HuH-7 (cell line): ENCODE measurements around the gene MMGT1.

Experiments
- DNase-seq: peaks from one replicate; pipeline ENCODE4 v3.0.0; 2011; ENCODE audit warnings: low spot score

Gene MMGT1

DNA sequence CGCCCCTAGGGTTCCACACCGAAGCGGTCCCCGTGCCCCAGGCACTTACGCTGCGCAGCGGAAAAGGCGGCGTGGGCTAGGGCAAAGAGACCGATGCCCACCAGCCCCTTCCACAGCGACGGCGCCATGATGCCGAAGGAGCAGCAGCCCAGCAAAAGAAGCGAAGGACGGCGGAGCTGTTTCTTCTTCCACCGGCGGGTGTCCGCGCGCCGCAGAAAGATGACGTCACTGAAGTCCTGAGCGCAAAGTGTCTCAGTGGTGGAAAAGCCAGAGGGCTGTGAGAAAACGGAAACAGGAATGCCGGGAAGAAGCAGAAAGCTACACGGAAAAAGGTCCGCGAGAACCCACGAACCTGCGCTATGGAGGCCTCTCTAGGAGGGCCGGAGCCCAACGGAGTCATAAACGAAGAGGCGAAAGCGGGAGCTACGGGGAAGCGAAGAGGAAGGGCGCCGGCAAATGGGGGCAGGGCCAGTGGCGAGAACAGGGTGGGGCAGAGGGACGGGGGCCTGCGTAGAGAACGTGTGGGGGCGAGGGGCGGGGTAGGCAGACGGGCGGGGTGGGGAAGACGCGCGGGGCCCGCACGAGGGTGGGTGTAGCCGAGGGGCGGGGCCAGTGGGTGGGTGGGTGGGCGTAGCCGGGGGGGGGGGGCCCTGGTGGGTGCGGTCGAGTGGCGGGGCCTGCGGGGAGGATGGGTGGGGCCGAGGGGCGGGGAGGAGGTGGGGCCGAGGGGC is at the start of gene MMGT1:
Gene MMGT1, minus strand, starts transcription at position 441 of the 731 bp plus-strand sequence. Its CDS starts 313 bp downstream, at position 128.
- DNase-seq, result peak; percentile 67

DNA sequence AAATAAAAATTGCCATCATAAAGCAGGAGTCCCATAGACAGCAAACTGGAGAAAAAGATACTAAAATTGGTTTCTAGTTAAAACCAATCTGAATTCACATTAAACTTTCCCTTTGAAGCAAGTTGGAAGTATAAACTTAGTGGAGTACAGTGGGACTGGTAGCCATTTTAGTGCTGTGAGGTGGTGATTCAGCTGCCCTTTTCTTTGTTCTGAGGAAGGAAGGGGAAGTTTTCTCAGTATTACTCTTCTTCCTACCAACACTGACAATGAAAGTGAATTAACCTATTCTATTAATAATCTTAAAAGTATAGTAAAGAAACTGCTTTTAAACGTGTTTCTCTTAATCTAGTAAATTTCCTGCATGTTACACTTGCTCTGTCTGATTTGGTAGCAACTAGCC is 48.1 kb upstream of the MMGT1 start:
- no peak for DNase-seq

DNA sequence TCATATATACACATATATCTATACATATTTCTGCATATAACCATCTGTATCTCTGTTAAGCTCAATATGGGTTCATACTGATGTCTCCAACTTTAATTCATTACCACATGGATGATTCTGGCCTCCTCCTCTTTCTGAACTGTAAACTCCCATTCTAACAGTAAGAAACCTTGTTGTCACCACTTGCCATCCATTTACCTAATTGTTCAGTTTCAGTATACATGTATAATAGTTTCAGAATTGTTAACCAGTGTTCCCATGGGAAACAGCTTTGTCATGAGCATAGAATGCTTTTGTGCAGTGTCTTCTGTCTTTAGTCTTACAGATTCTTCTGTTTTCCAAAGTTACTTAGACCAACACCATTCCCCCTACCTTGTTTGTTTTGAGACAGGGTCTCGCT is 47.4 kb upstream of the MMGT1 start:
- no peak for DNase-seq

DNA sequence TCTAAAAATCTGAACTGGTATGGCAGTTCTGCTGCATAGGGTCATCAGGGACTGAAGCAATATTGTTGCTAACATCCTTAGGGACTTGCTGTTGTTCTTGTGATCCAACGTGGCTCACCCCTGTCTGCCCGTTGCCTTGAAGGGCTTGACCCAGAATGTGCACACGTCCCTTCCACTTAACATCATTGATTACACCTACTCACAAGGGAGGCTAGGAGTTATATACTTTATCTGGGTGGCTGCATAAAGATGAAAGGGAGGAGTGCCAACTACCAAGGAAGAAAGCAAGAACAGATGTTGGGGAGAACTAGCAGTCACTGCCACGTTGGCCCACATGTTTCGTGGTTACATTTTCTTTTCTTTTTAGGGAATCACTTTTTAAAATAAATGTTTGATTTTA is 45.4 kb upstream of the MMGT1 start:
- DNase-seq, result no peak

DNA sequence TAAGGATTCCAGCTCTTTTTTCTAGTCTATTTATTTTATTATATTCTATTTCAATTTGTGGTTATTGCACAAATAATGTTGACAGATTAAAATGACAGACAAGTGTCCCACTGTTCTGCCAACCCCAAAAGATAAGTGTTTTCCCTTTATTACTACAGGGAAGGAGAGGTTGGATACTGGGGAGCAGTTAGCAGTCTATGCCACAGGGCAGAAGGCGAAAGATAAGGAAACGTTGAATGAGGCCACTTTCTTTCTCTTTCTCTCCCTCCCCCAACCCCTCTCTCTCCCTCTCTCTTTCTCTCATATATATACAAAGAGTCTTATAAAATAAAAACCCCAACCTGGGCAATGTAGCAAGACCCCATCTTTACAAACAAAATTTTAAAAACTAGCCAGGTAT is 43.1 kb upstream of the MMGT1 start:
- DNase-seq, result no peak

DNA sequence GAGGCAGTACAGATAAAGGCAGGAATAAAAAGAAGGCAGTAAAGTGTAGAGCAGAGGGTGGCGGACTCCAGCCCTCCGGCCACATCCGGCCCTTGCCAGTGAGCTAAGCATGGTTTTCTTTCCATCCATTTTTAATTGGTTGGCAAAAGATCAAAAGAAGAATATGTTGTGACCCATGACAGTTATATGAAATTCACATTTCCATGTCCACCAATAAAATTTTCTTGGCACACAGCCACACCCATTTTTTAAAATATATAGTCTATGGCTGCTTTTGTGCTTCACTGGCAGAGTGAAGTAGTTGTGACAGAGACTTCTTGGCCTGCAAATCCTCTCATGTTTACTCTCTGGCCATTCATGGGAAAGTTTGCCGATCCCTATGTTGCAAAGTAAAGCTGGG is 41.2 kb upstream of the MMGT1 start:
- no peak for DNase-seq

DNA sequence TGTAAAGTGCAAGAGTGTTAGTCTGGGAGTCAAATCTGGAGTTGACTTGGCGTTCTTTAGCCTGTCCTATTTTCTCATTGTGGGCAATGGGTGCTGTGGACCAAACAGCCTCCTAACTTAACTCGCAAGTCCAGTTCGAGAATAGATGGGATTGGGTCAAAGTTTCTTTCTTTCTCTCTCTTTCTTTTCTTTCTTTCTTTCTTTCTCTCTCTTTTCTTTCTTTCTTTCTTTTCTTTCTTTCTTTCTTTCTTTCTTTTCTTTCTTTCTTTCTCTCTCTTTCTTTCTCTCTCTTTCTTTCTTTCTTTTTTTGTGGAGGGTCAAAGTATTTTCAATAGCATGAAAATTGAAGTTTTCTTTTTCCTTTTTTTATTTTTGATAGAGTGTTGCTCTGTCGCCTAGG is 14.5 kb upstream of the MMGT1 start:
- DNase-seq, result no peak

DNA sequence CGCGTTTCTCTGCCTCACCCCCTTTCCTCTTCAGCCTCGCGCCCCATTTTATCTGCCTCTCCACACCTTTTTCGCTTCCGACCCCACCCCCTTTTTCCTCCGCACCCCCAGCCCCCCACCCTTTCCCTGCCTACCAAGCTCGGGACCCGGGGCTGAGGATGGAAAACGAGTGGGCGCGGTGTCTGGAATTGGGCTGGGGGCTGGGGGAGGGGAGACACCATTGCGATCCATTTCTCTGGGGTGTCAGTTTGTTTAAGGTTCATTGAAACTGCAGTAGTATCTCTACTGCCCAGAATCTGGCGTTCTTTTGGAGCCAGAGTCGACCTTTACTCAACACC is 12.2 kb upstream of the MMGT1 start:
- DNase-seq, result peak; percentile 9

DNA sequence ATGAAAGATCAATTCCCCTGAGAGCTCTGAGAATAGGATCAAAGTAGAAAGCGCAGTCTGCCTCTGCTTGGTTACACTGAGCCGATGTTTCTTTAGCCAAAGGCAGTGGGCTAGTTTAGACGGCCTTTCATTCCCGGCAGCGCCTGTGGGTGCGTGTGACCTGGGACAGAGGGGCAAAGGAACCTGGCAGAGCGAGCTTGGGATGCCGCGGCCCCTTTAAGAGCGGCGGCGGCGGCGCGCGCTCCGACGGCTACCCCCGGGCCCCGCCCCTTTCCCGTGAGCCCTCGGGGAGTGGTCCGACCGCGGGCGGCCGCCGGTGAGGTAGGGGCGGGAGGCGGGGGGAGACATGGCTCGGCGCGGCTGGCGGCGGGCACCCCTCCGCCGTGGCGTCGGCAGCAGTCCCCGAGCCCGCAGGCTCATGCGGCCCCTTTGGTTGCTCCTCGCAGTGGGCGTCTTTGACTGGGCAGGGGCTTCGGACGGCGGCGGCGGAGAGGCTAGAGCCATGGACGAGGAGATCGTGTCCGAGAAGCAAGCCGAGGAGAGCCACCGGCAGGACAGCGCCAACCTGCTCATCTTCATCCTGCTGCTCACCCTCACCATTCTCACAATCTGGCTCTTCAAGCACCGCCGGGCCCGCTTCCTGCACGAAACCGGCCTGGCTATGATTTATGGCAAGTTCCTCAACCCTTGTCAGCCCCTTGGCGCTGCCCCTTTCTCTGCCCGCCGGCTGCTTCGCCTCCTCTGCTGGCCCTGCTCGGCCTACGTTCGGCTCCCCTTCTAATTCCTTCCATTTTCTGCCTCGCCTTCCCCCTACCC is 11.6 kb upstream of the MMGT1 start, which contains the start of gene SLC9A6:
Gene SLC9A6, plus strand, starts transcription at position 279 of the 816 bp plus-strand sequence. Its CDS starts 224 bp downstream, at position 503.
- peak; percentile 69 for DNase-seq

DNA sequence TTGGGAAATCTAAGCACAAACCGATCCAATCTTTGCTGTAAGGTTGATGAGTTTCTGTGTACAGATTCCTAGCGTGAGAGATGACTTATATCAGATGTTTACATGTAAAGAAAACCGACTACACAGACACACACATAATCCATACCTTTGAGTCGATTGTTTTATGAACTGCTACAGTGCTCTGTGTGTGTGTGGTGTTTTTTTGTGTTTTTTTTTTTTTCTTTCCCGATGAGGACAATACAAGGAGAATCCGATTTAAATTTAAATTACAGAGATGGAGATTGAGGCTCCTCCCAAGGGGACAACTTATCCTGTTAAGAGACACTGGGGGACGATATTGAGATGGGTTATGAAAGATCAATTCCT is 11.0 kb upstream of the MMGT1 start:
- no peak for DNase-seq

DNA sequence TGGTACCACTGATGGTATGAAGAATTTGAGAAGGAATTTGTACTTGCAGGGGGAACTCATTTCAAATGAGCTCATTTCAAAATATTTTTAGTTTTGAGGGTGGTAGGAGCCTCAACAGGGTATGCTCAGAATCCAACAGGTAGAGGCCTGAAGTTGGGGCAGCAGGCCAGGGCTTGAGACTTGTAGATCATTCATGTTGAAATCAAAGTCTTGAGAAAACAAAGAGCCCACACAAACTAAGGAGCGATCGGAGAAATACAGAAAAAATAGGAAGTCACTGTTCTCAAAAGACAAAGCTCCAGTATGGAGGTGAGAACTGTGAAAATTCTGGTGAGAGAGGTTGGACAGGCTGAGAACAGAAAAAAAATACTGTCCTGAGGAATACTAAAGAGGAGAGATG is 10.5 kb upstream of the MMGT1 start:
- no peak for DNase-seq

DNA sequence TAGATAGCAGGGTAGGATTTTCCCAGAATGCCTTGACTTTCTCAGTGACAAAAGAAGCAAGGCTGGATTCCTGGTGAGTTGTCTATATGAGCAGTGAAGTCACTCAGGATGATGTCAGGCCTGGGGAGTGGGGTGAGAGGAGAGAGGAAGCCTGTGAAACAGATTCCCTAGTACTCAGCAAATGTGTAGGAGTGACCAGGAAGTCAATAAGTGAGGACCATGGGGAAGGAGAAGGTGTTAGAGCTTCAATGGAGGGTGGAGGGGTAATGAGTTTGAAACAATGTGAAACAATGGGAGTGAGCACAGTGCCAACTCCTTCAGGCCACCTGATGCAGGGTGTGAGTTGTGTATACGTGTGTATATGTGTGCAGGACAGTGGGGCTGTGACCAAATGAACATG is 9.1 kb upstream of the MMGT1 start:
- DNase-seq, result no peak

DNA sequence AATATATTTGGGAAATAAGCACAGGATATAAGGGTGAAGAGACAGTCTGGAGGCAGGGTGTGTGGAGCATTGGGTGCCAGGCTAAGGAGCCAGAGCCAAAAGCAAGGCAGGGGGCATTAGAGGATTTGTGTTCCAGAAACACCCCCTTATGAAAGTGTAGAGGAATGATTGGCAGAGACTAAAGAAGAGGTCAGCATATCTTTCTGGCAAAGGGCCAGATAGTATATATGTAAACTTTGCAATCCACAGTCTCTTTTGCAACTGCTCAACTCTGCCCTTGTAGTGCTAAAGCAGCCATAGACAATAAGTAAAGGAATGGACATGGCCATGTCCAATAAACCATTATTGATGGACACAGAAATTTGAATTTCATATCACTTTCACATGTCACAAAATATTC is 7.9 kb upstream of the MMGT1 start:
- DNase-seq, result no peak

DNA sequence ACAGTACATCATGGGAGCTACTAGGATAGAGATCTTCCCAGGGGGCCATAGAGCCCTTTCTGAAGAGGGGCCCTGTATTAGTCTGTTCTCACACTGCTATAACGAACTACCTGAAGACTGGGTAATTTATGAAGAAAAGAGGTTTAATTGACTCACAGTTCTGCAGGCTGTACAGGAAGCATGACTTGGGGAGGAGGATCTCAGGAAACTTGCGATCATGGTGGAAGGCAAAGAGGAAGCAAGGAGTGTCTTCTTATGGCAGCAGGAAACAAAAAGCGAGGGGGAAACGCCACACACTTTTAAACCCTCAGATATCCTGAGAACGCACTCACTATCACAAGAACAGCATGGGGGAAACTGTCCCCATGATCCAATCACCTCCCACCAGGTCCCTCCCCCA is 7.2 kb upstream of the MMGT1 start:
- no peak for DNase-seq

DNA sequence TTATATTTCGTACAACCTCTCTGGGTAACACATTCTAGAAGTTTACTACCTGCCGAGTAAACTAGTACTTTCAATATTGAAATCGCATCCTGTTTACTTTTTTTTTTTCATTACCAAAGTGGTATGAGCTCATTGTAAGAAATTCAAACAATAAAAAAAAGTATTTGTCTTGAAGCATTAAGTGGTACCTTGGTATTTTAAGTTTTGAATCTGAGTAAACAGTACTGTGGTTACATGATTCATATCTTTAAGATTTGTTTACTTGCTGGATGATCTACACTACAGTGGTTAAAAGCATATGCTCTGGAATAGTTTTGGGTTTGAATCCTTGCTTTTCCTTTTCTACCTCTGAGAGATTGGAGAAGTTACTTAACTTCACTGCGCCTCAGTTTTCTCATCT is 3.8 kb upstream of the MMGT1 start:
- no peak for DNase-seq

DNA sequence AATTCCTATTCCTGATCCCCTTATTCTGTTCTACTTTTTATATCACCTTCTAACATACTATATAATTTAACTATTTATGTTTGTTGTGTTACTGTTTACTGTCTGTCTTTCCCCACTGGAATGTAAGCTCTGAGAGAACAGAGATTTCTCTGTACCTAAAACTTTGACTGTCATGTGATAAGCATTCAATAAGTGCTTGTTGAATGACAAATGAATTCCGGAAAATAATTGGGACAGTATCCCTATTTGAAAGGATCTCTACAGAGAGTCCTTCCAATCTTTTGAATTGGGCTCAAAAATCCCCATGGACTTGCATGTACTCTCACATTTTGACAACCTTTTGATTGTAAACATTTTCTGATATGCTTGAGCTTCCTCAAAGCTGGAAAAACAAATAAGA is 1.6 kb upstream of the MMGT1 start:
- no peak for DNase-seq

DNA sequence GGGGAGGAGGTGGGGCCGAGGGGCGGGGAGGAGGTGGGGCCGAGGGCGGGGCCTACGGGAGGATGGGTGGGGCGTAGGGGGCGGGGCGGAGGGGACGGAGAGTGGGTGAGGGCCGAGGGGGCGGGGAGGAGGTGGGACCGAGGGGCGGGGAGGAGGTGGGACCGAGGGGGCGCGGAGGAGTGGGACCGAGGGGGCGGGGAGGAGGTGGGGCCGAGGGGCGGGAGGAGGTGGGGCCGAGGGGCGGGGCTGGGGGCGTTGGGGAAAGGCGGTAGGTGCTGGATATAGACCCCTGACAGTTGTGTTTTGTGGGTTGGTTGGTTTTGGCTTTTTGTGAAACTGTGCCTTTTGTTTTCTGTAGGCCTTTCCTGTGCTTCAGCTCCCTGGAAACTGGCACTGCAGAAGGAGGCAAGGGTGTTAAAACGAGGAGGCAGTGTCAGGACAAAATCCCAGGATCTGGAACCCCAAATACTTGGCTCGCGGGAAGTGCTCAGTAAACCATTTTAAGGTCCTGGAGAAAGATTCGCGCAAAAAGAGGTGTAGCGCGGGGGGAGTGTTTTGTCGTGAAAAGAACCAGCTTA is 580 bp upstream of the MMGT1 start:
- peak; percentile 64 for DNase-seq

DNA sequence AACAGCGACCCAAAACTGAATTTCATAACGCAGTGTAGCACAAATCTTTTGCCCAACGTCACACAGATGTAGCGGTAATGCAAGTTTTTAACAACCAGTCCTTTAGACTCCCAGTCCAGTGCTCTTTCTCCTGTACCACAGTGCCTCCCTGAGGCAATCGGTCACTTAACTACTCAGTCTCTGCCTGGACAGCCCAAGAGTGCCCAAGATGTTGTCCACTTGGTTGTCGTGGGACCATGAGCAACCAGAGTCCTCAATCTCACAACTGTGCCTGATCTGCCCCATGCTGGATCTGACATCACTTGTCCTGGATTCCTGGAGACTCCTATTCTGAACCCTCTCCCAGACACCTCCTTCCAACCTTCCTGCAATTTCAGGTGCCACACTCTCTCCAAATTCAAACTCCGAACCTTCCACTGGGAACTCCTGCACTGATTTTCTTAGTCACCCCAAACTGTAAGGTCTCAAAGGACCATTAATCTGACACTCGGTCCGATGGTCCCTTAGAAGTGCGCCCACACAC is 702 bp downstream of the MMGT1 start:
- DNase-seq, result no peak

DNA sequence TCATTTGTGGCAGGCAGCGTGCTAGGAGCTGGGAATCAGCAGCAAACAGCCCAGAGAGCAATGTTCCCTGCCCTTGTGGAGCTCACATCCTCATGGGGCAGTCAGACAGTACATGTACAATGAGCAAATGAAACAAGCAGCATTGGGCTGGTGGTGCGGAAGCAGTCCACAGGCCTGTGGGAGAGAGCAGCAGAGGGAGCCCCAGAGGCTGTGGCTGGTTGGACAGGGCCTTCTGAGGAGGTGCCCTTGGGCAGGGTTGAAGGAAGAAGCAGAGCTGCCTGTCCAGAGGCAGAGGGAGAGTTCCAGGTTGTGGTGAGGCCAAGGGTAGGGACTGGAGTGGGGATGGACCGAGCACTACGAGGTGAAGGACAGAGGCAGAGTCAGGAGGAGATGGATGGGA is 22.5 kb downstream of the MMGT1 start:
- no peak for DNase-seq

DNA sequence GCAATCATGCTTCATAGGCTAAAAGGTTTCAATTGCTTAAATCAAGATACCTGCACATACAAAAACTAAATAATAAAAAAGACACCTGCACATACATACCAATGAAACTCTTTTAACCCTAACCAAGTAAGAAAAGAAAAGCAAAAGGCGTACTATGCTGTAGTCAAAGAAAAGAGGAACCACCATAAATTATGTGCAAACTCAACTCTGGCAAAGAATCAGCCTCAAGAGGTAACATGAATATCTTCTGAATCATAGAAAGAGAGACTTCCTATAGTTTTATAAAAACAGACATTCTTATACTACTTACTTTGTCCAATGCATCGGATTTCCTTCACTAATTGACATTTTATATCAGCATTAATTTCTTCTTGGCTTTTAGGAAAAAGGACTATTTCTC is 29.3 kb downstream of the MMGT1 start:
- DNase-seq, result no peak

DNA sequence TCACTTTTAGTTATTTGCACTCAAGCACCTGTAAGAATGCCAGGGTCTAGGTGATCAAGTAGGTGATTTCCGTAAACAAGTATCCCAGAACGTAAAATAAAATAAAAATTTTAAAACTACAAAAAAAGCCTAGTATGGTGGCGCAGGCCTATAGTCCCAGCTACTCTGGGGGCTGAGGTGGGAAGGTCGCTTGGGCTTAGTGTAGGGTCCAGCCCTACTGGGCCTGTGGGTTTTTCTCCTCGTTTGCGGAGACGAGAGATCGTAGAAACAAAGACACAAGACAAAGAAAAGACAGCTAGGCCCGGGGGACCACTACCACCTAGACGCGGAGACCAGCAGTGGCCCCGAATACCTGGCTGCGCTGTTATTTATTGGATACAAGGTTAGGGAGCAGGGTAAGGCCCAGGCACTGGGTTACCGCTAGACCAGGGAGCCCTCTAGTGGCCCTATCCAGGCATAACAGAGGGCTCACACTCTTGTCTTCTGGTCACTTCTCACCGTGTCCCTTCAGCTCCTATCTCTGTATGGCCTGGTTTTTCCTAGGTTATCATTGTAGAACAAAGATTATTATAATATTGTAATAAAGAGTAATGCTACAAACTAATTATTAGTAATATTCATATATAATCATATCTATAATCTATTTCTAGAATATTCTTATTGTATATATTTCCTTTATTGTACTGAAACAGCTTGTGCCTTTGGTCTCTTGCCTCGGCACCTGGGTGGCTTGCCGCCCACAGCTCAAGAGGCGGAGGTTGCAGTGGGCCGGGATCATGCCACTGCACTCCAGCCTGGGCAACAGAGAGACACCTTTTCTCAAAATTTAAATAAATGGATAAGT is 41.9 kb downstream of the MMGT1 start:
- DNase-seq, result peak; percentile 13

DNA sequence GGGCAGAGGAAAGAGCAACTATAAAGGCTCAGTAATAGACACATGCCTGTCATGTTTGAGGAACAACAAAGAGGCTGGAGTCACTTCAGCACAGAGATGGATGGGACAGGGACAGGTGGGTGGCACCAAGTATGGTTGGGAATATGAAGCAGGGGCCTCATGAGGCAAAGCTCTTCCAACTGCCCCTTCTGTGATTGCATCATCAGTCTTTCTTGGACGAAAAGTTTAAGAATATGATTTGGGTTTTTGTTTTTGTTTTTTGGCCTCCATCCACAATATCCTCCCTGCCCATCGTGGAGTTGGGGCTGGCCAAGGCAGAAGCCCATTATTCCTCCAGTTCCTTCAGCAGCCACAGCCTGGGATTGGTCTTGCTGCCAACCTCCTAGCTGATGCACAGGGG is 45.9 kb downstream of the MMGT1 start:
- DNase-seq, result no peak
